ENCODE measurements around the gene LRP1. TPM values are rescaled to one million over a fixed set of nuclear protein-coding genes. Genes with fewer than 3 reads are reported as not detected.

The LRP1 gene
- total RNA-seq, 1 experiment from 2014 or later, result 12.4 TPM

DNA sequence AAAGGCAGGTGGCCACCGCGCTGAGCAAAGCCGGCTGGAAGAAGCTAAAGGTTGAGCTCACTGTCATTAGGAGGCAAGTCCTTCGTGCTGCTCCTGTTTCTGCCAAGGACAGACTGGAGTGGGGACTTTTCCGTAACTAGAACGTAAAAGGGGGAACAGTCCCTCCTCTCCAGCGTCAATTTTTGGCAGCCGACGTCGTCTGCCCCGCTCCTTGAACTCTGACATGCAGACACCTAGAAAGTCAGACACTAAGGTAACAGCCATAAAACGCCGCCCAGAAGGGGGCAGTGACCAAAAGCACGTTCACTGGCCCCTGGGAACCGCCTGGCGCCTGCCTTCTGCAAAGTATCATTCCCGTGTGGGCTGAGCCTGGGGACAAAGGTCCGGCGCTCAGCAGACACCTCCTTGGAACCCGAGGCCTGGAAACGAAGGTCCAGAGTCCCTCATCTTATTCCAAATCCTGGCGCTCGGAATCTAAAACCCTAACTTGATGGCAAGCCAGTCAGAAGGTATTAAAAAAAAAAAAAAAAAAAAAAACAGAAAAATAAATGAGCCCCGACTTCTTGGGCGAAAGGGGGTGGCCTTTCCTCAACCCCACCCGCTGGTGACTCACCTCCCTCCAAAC is 1.1 kb upstream of the LRP1 start:
- H3K27ac Mint-ChIP-seq (ENCODE audit: unreplicated experiment), result no peak overlapping the region
- peaks cover 10% of the 10 kb centered on the region for H3K9me3 Mint-ChIP-seq (ENCODE audit: low read depth, unreplicated experiment)
- H3K4me3 Mint-ChIP-seq (ENCODE audit: low read depth, unreplicated experiment), result peak overlapping the region; percentile 81
- TF ChIP-seq, protein P1, sequence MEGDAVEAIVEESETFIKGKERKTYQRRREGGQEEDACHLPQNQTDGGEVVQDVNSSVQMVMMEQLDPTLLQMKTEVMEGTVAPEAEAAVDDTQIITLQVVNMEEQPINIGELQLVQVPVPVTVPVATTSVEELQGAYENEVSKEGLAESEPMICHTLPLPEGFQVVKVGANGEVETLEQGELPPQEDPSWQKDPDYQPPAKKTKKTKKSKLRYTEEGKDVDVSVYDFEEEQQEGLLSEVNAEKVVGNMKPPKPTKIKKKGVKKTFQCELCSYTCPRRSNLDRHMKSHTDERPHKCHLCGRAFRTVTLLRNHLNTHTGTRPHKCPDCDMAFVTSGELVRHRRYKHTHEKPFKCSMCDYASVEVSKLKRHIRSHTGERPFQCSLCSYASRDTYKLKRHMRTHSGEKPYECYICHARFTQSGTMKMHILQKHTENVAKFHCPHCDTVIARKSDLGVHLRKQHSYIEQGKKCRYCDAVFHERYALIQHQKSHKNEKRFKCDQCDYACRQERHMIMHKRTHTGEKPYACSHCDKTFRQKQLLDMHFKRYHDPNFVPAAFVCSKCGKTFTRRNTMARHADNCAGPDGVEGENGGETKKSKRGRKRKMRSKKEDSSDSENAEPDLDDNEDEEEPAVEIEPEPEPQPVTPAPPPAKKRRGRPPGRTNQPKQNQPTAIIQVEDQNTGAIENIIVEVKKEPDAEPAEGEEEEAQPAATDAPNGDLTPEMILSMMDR (IDR thresholded peaks at IDR 0.05; ENCODE audit: unreplicated experiment), result no peak
- TSS peak; percentile 26 for BruUV-seq (replicated peaks)
- CTCF ChIA-PET, result interaction anchor here (0.6 to 3.3 kb wide), 11 partner anchors 16 to 409 kb away, joined by 3 to 39 read pairs (median 5); partner anchors contain the start of genes LRP1-AS and STAT6
- H3K4me1 Mint-ChIP-seq (ENCODE audit: low read depth, unreplicated experiment), result no peaks in the 10 kb centered on the region
- peak; percentile 78 for DNase-seq
- H3K36me3 Mint-ChIP-seq (ENCODE audit: insufficient read depth, unreplicated experiment), result peaks cover 18% of the 10 kb centered on the region
- intact Hi-C loops (cut with micrococcal nuclease; ENCODE audit: unreplicated experiment), result no loop called here
- H3K27me3 Mint-ChIP-seq (ENCODE audit: unreplicated experiment), result peaks cover 48% of the 10 kb centered on the region

DNA sequence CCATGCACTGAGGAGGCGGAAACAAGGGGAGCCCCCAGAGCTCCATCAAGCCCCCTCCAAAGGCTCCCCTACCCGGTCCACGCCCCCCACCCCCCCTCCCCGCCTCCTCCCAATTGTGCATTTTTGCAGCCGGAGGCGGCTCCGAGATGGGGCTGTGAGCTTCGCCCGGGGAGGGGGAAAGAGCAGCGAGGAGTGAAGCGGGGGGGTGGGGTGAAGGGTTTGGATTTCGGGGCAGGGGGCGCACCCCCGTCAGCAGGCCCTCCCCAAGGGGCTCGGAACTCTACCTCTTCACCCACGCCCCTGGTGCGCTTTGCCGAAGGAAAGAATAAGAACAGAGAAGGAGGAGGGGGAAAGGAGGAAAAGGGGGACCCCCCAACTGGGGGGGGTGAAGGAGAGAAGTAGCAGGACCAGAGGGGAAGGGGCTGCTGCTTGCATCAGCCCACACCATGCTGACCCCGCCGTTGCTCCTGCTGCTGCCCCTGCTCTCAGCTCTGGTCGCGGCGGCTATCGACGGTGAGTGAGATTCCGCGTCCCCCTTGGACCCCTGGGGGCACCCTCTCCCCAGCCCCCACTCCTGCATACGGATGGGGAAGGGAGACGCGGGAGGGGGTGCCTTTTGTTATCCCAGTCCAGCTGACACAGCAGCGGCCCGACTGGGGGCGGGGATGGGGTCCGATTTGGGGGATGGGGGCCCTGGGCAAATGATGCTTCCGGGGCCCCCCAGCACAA is 400 bp downstream of the LRP1 start:
- Mint-ChIP-seq H3K4me3 (ENCODE audit: low read depth, unreplicated experiment) (peak overlapping the region; percentile 81), H3K27ac (ENCODE audit: unreplicated experiment) (peak overlapping the region; percentile 36), H3K36me3 (ENCODE audit: insufficient read depth, unreplicated experiment) (peaks cover 18% of the 10 kb centered on the region), H3K4me1 (ENCODE audit: low read depth, unreplicated experiment) (no peaks in the 10 kb centered on the region), H3K9me3 (ENCODE audit: low read depth, unreplicated experiment) (peaks cover 7% of the 10 kb centered on the region), H3K27me3 (ENCODE audit: unreplicated experiment) (peaks cover 59% of the 10 kb centered on the region)
- no TSS peak for BruUV-seq (replicated peaks)
- TF ChIP-seq, protein P1 (IDR thresholded peaks at IDR 0.05; ENCODE audit: unreplicated experiment), result no peak
- no peak for DNase-seq
- intact Hi-C loops (cut with micrococcal nuclease; ENCODE audit: unreplicated experiment), result no loop called here
- CTCF ChIA-PET, result interaction anchor here (0.6 to 3.3 kb wide), 15 partner anchors 17 to 118 kb away, joined by 3 to 39 read pairs (median 5); partner anchors contain the start of genes LRP1-AS, NAB2, NEMP1 and STAT6

DNA sequence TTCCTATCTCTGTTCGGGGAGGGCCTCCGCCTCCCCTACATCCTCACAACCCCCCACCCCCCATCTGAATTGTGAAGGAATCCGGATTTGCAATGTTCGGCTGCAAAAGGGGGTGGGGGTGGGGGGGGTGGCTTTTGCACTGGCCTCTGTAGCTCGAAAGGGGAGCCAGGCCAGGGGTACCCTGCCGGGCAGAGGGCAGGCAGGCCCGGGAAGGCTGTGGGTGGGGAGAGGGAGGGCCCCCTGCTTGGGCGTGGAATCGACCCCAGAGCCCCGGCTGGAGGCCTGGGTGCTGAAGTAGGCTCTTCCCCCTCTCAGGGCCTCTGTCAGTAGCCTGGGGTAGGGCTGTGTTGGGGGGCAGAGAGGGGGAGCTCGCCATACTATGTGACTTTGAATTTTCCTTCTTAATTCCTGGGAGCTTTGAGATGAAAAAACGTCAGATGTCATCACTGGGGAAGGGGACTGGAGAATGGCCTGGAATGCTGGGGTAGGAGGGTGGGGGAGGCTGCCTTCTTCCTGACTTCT is 1.1 kb downstream of the LRP1 start:
- Mint-ChIP-seq H3K9me3 (ENCODE audit: low read depth, unreplicated experiment) (no peaks in the 10 kb centered on the region), H3K4me3 (ENCODE audit: low read depth, unreplicated experiment) (peak overlapping the region; percentile 81), H3K27me3 (ENCODE audit: unreplicated experiment) (peaks cover 58% of the 10 kb centered on the region), H3K36me3 (ENCODE audit: insufficient read depth, unreplicated experiment) (peaks cover 18% of the 10 kb centered on the region), H3K4me1 (ENCODE audit: low read depth, unreplicated experiment) (no peaks in the 10 kb centered on the region), H3K27ac (ENCODE audit: unreplicated experiment) (no peak overlapping the region)
- CTCF ChIA-PET, result interaction anchor here (3.3 kb wide), 1 partner anchor 18 kb away, joined by 28 read pairs; the partner anchor contains the start of gene STAT6
- intact Hi-C loops (cut with micrococcal nuclease; ENCODE audit: unreplicated experiment), result no loop called here
- TF ChIP-seq, protein P1 (IDR thresholded peaks at IDR 0.05; ENCODE audit: unreplicated experiment), result no peak
- DNase-seq, result no peak
- no TSS peak for BruUV-seq (replicated peaks)

DNA sequence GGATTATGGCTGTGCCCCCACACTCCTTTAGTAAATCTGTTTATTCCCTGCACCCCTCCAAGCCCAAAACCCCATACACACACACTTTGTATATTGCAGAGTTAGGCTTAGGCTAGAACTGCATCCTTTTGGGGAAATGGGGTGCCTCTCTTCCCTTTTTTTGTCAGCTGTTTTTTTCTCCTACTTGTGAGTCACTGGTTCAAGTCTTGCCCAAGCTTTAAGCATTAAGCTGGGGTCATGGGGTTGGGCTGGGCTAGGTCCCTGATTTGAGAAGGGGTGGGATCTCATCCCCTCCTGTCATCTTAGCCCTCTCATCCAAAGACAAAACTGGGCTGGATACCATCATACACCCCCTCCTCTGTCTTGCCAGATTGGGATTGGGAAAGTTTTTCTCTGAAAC is 1.6 kb downstream of the LRP1 start:
- CTCF ChIA-PET, result no interaction called here
- TF ChIP-seq, protein P1 (IDR thresholded peaks at IDR 0.05; ENCODE audit: unreplicated experiment), result no peak

More for the DNA sequence above, 1.6 kb downstream of the LRP1 start:
- H3K4me1 Mint-ChIP-seq (ENCODE audit: low read depth, unreplicated experiment), result no peaks in the 10 kb centered on the region
- no peak overlapping the region for H3K27ac Mint-ChIP-seq (ENCODE audit: unreplicated experiment)
- BruUV-seq (replicated peaks), result no TSS peak
- H3K27me3 Mint-ChIP-seq (ENCODE audit: unreplicated experiment), result peaks cover 53% of the 10 kb centered on the region
- H3K9me3 Mint-ChIP-seq (ENCODE audit: low read depth, unreplicated experiment), result no peaks in the 10 kb centered on the region
- H3K4me3 Mint-ChIP-seq (ENCODE audit: low read depth, unreplicated experiment), result no peak overlapping the region
- intact Hi-C loops (cut with micrococcal nuclease; ENCODE audit: unreplicated experiment), result no loop called here
- no peak for DNase-seq
- H3K36me3 Mint-ChIP-seq (ENCODE audit: insufficient read depth, unreplicated experiment), result peaks cover 18% of the 10 kb centered on the region

Measured in Calu3 (cell line).